Measurements from ENCODE around the gene EYA2. TPM values are rescaled to one million over a fixed set of nuclear protein-coding genes. Genes with fewer than 3 reads are reported as not detected.

The EYA2 gene
- polyA plus RNA-seq, 3 donors: 0.04 to 0.16 TPM; not detected in 1

DNA sequence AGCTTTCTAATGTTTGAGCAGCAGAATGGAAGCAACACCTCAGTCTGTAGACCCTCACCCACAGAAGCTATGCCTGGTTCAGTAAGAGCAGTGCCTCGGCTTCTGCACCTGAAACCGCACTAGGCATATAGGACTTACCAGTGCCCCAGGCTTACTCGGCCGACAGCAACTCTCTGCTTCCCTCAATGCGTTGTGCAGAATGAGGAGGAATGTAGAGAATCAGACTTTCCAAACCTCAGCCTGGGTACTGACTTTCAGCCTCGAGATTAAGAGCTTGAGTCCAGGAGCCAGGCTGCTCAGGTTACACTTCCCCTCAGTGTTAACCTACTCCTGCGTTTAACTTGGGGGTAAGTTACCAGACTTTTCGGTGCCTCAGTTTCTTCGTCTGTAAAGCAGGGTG is 8.6 kb downstream of the EYA2 start:
- no peak overlapping the region for H3K27ac Mint-ChIP-seq
- no peak overlapping the region for H2AFZ ChIP-seq (ENCODE audit: insufficient read depth, low read depth, low read length, poor library complexity, severe bottlenecking)
- intact Hi-C loops (cut with micrococcal nuclease): no loop called here
- no peak overlapping the region for H3K9ac ChIP-seq (ENCODE audit: insufficient read depth, low read length, poor library complexity, severe bottlenecking)
- H3K9me3 Mint-ChIP-seq: peaks cover 0 to 2% (median 0%) of the 10 kb centered on the region in 7 donors
- no peak overlapping the region for H3K4me3 Mint-ChIP-seq
- H3K27me3 ChIP-seq (ENCODE audit: control insufficient read depth in 2 of 2, insufficient read depth in 2 of 2, low read length in 2 of 2): peaks cover 0 to 5% of the 10 kb centered on the region in 2 donors
- no peaks in the 10 kb centered on the region for H3K4me1 ChIP-seq (ENCODE audit: control insufficient read depth in 1 of 2, insufficient read depth in 2 of 2, low read length in 2 of 2)
- H3K4me3 ChIP-seq (replicated peaks in 1 of 3; ENCODE audit: low read depth in 2 of 3, low read length in 3 of 3): no peak overlapping the region
- DNase-seq: no peak
- no peaks in the 10 kb centered on the region for H3K9me3 ChIP-seq (replicated peaks in 1 of 2; ENCODE audit: control insufficient read depth in 1 of 2, insufficient read depth in 1 of 2, low read length in 2 of 2)
- no peak overlapping the region for H3K27ac ChIP-seq (ENCODE audit: low read depth in 1 of 2, low read length in 2 of 2)
- no peaks in the 10 kb centered on the region for H4K20me1 ChIP-seq (ENCODE audit: insufficient read depth, low read length)
- no peaks in the 10 kb centered on the region for H3K79me2 ChIP-seq (ENCODE audit: insufficient read depth, low read length)
- H3K4me1 Mint-ChIP-seq: peaks cover 6% of the 10 kb centered on the region
- WGBS (ENCODE audit: insufficient coverage): no CpG with 5 or more reads among the region's 9 CpGs
- TF ChIP-seq, protein P1, sequence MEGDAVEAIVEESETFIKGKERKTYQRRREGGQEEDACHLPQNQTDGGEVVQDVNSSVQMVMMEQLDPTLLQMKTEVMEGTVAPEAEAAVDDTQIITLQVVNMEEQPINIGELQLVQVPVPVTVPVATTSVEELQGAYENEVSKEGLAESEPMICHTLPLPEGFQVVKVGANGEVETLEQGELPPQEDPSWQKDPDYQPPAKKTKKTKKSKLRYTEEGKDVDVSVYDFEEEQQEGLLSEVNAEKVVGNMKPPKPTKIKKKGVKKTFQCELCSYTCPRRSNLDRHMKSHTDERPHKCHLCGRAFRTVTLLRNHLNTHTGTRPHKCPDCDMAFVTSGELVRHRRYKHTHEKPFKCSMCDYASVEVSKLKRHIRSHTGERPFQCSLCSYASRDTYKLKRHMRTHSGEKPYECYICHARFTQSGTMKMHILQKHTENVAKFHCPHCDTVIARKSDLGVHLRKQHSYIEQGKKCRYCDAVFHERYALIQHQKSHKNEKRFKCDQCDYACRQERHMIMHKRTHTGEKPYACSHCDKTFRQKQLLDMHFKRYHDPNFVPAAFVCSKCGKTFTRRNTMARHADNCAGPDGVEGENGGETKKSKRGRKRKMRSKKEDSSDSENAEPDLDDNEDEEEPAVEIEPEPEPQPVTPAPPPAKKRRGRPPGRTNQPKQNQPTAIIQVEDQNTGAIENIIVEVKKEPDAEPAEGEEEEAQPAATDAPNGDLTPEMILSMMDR (IDR thresholded peaks at IDR 0.05): no peak
- H3K27me3 Mint-ChIP-seq (ENCODE audit: low read depth in 3 of 3): peaks cover 10 to 19% (median 13%) of the 10 kb centered on the region in 3 donors
- H3K36me3 ChIP-seq (replicated peaks in 1 of 2; ENCODE audit: control insufficient read depth in 1 of 2, insufficient read depth in 2 of 2, low read length in 2 of 2): no peaks in the 10 kb centered on the region
- no peak overlapping the region for H3K4me2 ChIP-seq (replicated peaks; ENCODE audit: extremely low read depth, low read length, poor library complexity, severe bottlenecking)
- no peaks in the 10 kb centered on the region for H3K36me3 Mint-ChIP-seq

DNA sequence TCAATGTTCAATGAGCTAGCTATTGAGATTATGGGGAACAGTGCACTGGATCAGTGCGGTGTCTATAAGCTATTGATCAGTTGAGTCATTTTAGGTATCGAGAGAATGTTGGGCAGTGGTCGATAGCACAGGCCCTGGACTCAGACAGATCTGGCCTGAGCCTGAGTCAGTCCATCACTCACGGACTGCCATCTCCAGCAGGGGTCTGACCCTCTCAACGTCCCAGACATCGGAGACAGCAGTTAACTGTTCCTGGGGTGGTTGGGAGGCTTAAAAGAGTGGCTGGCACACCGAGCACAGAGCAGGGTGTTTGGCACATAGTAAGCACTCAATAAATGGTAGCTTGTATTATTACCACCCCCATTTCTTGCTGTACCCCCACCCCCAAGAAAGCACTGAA is 9.3 kb downstream of the EYA2 start:
- no peak overlapping the region for H3K4me3 ChIP-seq (replicated peaks in 1 of 3; ENCODE audit: low read depth in 2 of 3, low read length in 3 of 3)
- no peak for DNase-seq
- Mint-ChIP-seq H3K9me3 (peaks cover 0 to 2% (median 0%) of the 10 kb centered on the region in 7 donors), H3K4me3 (no peak overlapping the region), H3K36me3 (no peaks in the 10 kb centered on the region), H3K27ac (no peak overlapping the region), H3K4me1 (peaks cover 6% of the 10 kb centered on the region), H3K27me3 (ENCODE audit: low read depth in 3 of 3) (peaks cover 9 to 15% (median 11%) of the 10 kb centered on the region in 3 donors)
- peaks cover 0 to 5% of the 10 kb centered on the region in 2 donors for H3K27me3 ChIP-seq (ENCODE audit: control insufficient read depth in 2 of 2, insufficient read depth in 2 of 2, low read length in 2 of 2)
- no peaks in the 10 kb centered on the region for H4K20me1 ChIP-seq (ENCODE audit: insufficient read depth, low read length)
- no peak overlapping the region for H3K27ac ChIP-seq (ENCODE audit: low read depth in 1 of 2, low read length in 2 of 2)
- H3K79me2 ChIP-seq (ENCODE audit: insufficient read depth, low read length): no peaks in the 10 kb centered on the region
- no peaks in the 10 kb centered on the region for H3K36me3 ChIP-seq (replicated peaks in 1 of 2; ENCODE audit: control insufficient read depth in 1 of 2, insufficient read depth in 2 of 2, low read length in 2 of 2)
- WGBS (ENCODE audit: insufficient coverage): 98% methylated on average over 4 of the region's 7 CpGs
- intact Hi-C loops (cut with micrococcal nuclease): no loop called here
- TF ChIP-seq, protein P1 (IDR thresholded peaks at IDR 0.05): no peak
- H3K9me3 ChIP-seq (replicated peaks in 1 of 2; ENCODE audit: control insufficient read depth in 1 of 2, insufficient read depth in 1 of 2, low read length in 2 of 2): no peaks in the 10 kb centered on the region
- no peak overlapping the region for H3K4me2 ChIP-seq (replicated peaks; ENCODE audit: extremely low read depth, low read length, poor library complexity, severe bottlenecking)
- H3K4me1 ChIP-seq (ENCODE audit: control insufficient read depth in 1 of 2, insufficient read depth in 2 of 2, low read length in 2 of 2): no peaks in the 10 kb centered on the region
- no peak overlapping the region for H2AFZ ChIP-seq (ENCODE audit: insufficient read depth, low read depth, low read length, poor library complexity, severe bottlenecking)
- H3K9ac ChIP-seq (ENCODE audit: insufficient read depth, low read length, poor library complexity, severe bottlenecking): no peak overlapping the region

Measured in CD14-positive monocyte (primary cell).